ENCODE measurements around the gene LRGUK. TPM values are rescaled to one million over a fixed set of nuclear protein-coding genes. Genes with fewer than 3 reads are reported as not detected.

LRGUK gene
- total RNA-seq, 1 experiment from 2014 or later, result 0.49 TPM

GRCh38 chr7:134289841-134290240 is 162.7 kb downstream of the LRGUK start:
- Histone ChIP-seq H2AFZ (ENCODE audit: low read depth, low read length, poor library complexity, severe bottlenecking) (no peak overlapping the region), H3K9me3 (ENCODE audit: control insufficient read depth in 1 of 2, insufficient read depth in 1 of 2, low read depth in 1 of 2, low read length in 2 of 2) (no peaks in the 10 kb centered on the region), H3K9ac (ENCODE audit: low read length) (no peak overlapping the region), H3K4me3 (replicated peaks in 1 of 2; ENCODE audit: low read depth in 1 of 2, low read length in 2 of 2) (no peak overlapping the region), H3K27ac (ENCODE audit: low read depth, low read length) (no peak overlapping the region), H3K9me2 (ENCODE audit: insufficient read depth) (no peaks in the 10 kb centered on the region), H3K4me1 (ENCODE audit: control insufficient read depth in 1 of 2, insufficient read depth in 2 of 2, low read length in 2 of 2) (peaks cover 0 to 7% of the 10 kb centered on the region in 2 experiments; a peak in 1 of 4 replicates), H3K27me3 (ENCODE audit: insufficient read depth, low read length) (no peaks in the 10 kb centered on the region), H4K20me1 (ENCODE audit: insufficient read depth) (no peaks in the 10 kb centered on the region), H3K4me2 (ENCODE audit: low read length) (no peak overlapping the region), H3K79me2 (ENCODE audit: insufficient read depth, low read length) (no peaks in the 10 kb centered on the region), H3K36me3 (ENCODE audit: control insufficient read depth in 1 of 2, insufficient read depth in 2 of 2, low read length in 2 of 2) (0 out of 4 replicates have a peak, but pooled peaks cover 0 to 2% of the 10 kb centered on the region in 2 experiments)
- RAD21 ChIA-PET (ENCODE audit: low non-redundant PET in 1 of 2, low total read pairs in 2 of 2, uncharacterized antibody in 2 of 2, unreplicated experiment in 2 of 2), result no interaction called here
- CTCF ChIA-PET, result no interaction called here
- ATAC-seq, result no peak
- no peak for DNase-seq (ENCODE audit: low read depth, low spot score)
- no TSS peak for BruUV-seq (replicated peaks)
- intact Hi-C loops (cut with micrococcal nuclease), result no loop called here
- POLR2A ChIA-PET, result no interaction called here
- no peak for TF ChIP-seq EZH2 (IDR thresholded peaks at IDR 0.05)

- H3K9me3 ChIP-seq (ENCODE audit: control insufficient read depth in 1 of 2, insufficient read depth in 1 of 2, low read depth in 1 of 2, low read length in 2 of 2), result no peaks in the 10 kb centered on the region
- H3K27ac ChIP-seq (ENCODE audit: low read depth, low read length), result no peak overlapping the region
- H2AFZ ChIP-seq (ENCODE audit: low read depth, low read length, poor library complexity, severe bottlenecking), result no peak overlapping the region
- BruUV-seq (replicated peaks), result no TSS peak
- ChIA-PET POLR2A (no interaction called here), RAD21 (ENCODE audit: low non-redundant PET in 1 of 2, low total read pairs in 2 of 2, uncharacterized antibody in 2 of 2, unreplicated experiment in 2 of 2) (no interaction called here), CTCF (no interaction called here)
- ATAC-seq, result no peak
- H3K27me3 ChIP-seq (ENCODE audit: insufficient read depth, low read length), result no peaks in the 10 kb centered on the region
- 0 out of 4 replicates have a peak, but pooled peaks cover 0 to 2% of the 10 kb centered on the region in 2 experiments for H3K36me3 ChIP-seq (ENCODE audit: control insufficient read depth in 1 of 2, insufficient read depth in 2 of 2, low read length in 2 of 2)
- H3K9me2 ChIP-seq (ENCODE audit: insufficient read depth), result no peaks in the 10 kb centered on the region
- no peak for DNase-seq (ENCODE audit: low read depth, low spot score)
- intact Hi-C loops (cut with micrococcal nuclease), result no loop called here
- H3K79me2 ChIP-seq (ENCODE audit: insufficient read depth, low read length), result no peaks in the 10 kb centered on the region
- peaks cover 0 to 7% of the 10 kb centered on the region in 2 experiments; a peak in 1 of 4 replicates for H3K4me1 ChIP-seq (ENCODE audit: control insufficient read depth in 1 of 2, insufficient read depth in 2 of 2, low read length in 2 of 2)
- H3K4me2 ChIP-seq (ENCODE audit: low read length), result no peak overlapping the region
- H3K4me3 ChIP-seq (replicated peaks in 1 of 2; ENCODE audit: low read depth in 1 of 2, low read length in 2 of 2), result no peak overlapping the region
- H4K20me1 ChIP-seq (ENCODE audit: insufficient read depth), result no peaks in the 10 kb centered on the region
- H3K9ac ChIP-seq (ENCODE audit: low read length), result no peak overlapping the region
- TF ChIP-seq CBX3 (IDR thresholded peaks at IDR 0.05; ENCODE audit: low read depth) (no peak), REST (IDR thresholded peaks at IDR 0.05; ENCODE audit: low read depth) (no peak), RAD21 (IDR thresholded peaks at IDR 0.05; ENCODE audit: low read depth) (no peak), SRF (IDR thresholded peaks at IDR 0.05; ENCODE audit: low read depth) (no peak), CTCF (IDR thresholded peaks at IDR 0.05 in 2 of 3, conservative IDR thresholded peaks at IDR 0.05 in 1 of 3; ENCODE audit: borderline replicate concordance in 1 of 3, insufficient read depth in 1 of 3, low read depth in 2 of 3, low read length in 2 of 3) (no peak), EZH2phosphoT487 (IDR thresholded peaks at IDR 0.05; ENCODE audit: borderline replicate concordance) (no peak), EZH2 (IDR thresholded peaks at IDR 0.05) (no peak), CEBPB (IDR thresholded peaks at IDR 0.05; ENCODE audit: low read depth) (no peak), ZBTB33 (IDR thresholded peaks at IDR 0.05; ENCODE audit: extremely low read depth, insufficient replicate concordance, low read length) (no peak), ELF1 (IDR thresholded peaks at IDR 0.05; ENCODE audit: borderline replicate concordance, low read depth) (no peak), FOSL1 (IDR thresholded peaks at IDR 0.05; ENCODE audit: low read depth) (no peak), TCF7L2 (IDR thresholded peaks at IDR 0.05; ENCODE audit: borderline replicate concordance, extremely low read depth, insufficient read depth, insufficient read length) (no peak), JUND (IDR thresholded peaks at IDR 0.05) (no peak)
Measured at GRCh38 chr7:134290286-134290685, 163.1 kb downstream of the LRGUK start.

Data from HCT116 (cell line).